H1 (cell line): ENCODE data around the gene C19orf12. TPM values are rescaled to one million over a fixed set of nuclear protein-coding genes. Genes with fewer than 3 reads are reported as not detected.

Experiments
- CTCF ChIA-PET: fragments of 300-600 bp; sonication (Branson Sonifier 250); formaldehyde crosslinking; loops from one replicate; lab custom pipeline; 2021; ENCODE audit not compliant: partially characterized antibody; lab: Charles Lee
- POLR2A ChIA-PET: fragments of 300-600 bp; sonication (Branson Sonifier 250); formaldehyde crosslinking; loops from one replicate; lab custom pipeline; 2021; ENCODE audit warnings: inconsistent platforms; ENCODE audit not compliant: partially characterized antibody; lab: Charles Lee
- DNase-seq, 2 experiments: peaks; one replicate each; pipeline versions ENCODE4 v3.0.0 to v3.0.0-alpha.2; 2010 to 2022; ENCODE audit warnings: low spot score in 2 of 2, low read depth in 1 of 2, mixed read lengths in 1 of 2
- FAIRE-seq: peaks from 2 replicates; lab custom pipeline; 2011; peaks lifted over from hg19 to GRCh38; lab: Jason Lieb, UNC
- H2AFZ ChIP-seq: 2 replicates; pipeline ENCODE4 v1.8.1; 2012; ENCODE audit warnings: low read length, inconsistent platforms
- H2AK5ac ChIP-seq: 2 replicates; pipeline ENCODE4 v1.6.1; 2013; ENCODE audit warnings: low read depth, low read length
- H2BK120ac ChIP-seq: replicated peaks from 2 replicates; pipeline ENCODE3; 2013; ENCODE audit warnings: low read depth, low read length, inconsistent platforms
- H2BK12ac ChIP-seq: 2 replicates; pipeline ENCODE4 v1.6.1; 2013; ENCODE audit warnings: low read depth, low read length
- H2BK15ac ChIP-seq: 2 replicates; pipeline ENCODE4 v1.6.1; 2013; ENCODE audit warnings: low read length
- H2BK20ac ChIP-seq: 2 replicates; pipeline ENCODE4 v1.6.1; 2013; ENCODE audit warnings: low read length
- H2BK5ac ChIP-seq: 2 replicates; pipeline ENCODE4 v1.6.1; 2013; ENCODE audit warnings: low read depth, low read length
- H3K14ac ChIP-seq: 2 replicates; pipeline ENCODE4 v1.6.1; 2013; ENCODE audit warnings: inconsistent platforms; ENCODE audit not compliant: insufficient read length
- H3K18ac ChIP-seq: 2 replicates; pipeline ENCODE4 v1.6.1; 2013; ENCODE audit warnings: low read length; ENCODE audit errors: extremely low read depth
- H3K23ac ChIP-seq: 2 replicates; pipeline ENCODE4 v1.6.1; 2013; ENCODE audit warnings: inconsistent platforms; ENCODE audit not compliant: insufficient read length
- H3K23me2 ChIP-seq: 2 replicates; pipeline ENCODE4 v1.6.1; 2013; ENCODE audit warnings: low read depth, low read length
- H3K27ac ChIP-seq: 2 replicates; pipeline ENCODE4 v1.6.1; 2011; ENCODE audit warnings: low read depth, low read length, inconsistent platforms
- H3K27me3 ChIP-seq, 4 experiments: replicated peaks in 1 of 4; 1 replicate in 1 of 4; 2 replicates in 3 of 4; pipeline versions ENCODE4 v1.6.1 to v1.8.1; 2011 to 2013; ENCODE audit warnings: low read length in 3 of 4, mild to moderate bottlenecking in 3 of 4, inconsistent platforms in 2 of 4, mixed read lengths in 2 of 4, moderate library complexity in 1 of 4; ENCODE audit not compliant: control insufficient read depth in 3 of 4, insufficient read depth in 3 of 4; ENCODE audit errors: extremely low read depth in 1 of 4
- H3K36me3 ChIP-seq, 4 experiments: 2 replicates each; pipeline versions ENCODE4 v1.6.1 to v1.8.1; 2011 to 2013; ENCODE audit warnings: mild to moderate bottlenecking in 4 of 4, low read length in 3 of 4, moderate library complexity in 2 of 4, control low read depth in 1 of 4, inconsistent platforms in 1 of 4; ENCODE audit not compliant: insufficient read depth in 4 of 4, control insufficient read depth in 2 of 4
- H3K4ac ChIP-seq: replicated peaks from 2 replicates; pipeline ENCODE3; 2013; ENCODE audit warnings: low read length, low read depth, mixed read lengths, inconsistent platforms; ENCODE audit not compliant: insufficient read length
- H3K4me1 ChIP-seq, 4 experiments: replicated peaks in 1 of 4; 1 replicate in 1 of 4; 2 replicates in 3 of 4; pipeline versions ENCODE4 v1.6.1 to v1.8.1; 2011 to 2013; ENCODE audit warnings: low read length in 3 of 4, inconsistent platforms in 2 of 4, mixed read lengths in 1 of 4; ENCODE audit not compliant: insufficient read depth in 4 of 4, control insufficient read depth in 3 of 4
- H3K4me2 ChIP-seq, 2 experiments: 2 replicates each; pipeline versions ENCODE4 v1.6.1 to v1.8.1; 2011 to 2013; ENCODE audit warnings: low read depth in 2 of 2, low read length in 2 of 2, control low read depth in 1 of 2, inconsistent platforms in 1 of 2, mild to moderate bottlenecking in 1 of 2; ENCODE audit not compliant: insufficient read depth in 1 of 2
- H3K4me3 ChIP-seq, 4 experiments: fragments of 200-600, 300-600 bp in 1 of 4; sonication (generic), shearing (Covaris generic), sonication (Bioruptor Twin) in 1 of 4; 2 replicates each; pipeline versions ENCODE4 v1.5.1 to v1.8.1; 2011 to 2016; ENCODE audit warnings: low read length in 4 of 4, low read depth in 3 of 4, control low read depth in 2 of 4, inconsistent platforms in 2 of 4, mild to moderate bottlenecking in 2 of 4, mixed read lengths in 1 of 4, moderate library complexity in 1 of 4; ENCODE audit not compliant: insufficient read depth in 2 of 4; ENCODE audit errors: extremely low read depth in 1 of 4
- H3K56ac ChIP-seq: replicated peaks from 2 replicates; pipeline ENCODE3; 2013; ENCODE audit warnings: low read depth, mild to moderate bottlenecking, mixed read lengths, low read length, inconsistent platforms; ENCODE audit not compliant: insufficient read length
- H3K79me1 ChIP-seq: 2 replicates; pipeline ENCODE4 v1.6.1; 2013; ENCODE audit warnings: low read depth, low read length, control low read depth
- H3K79me2 ChIP-seq, 2 experiments: 2 replicates each; pipeline versions ENCODE4 v1.6.1 to v1.8.1; 2012 to 2013; ENCODE audit warnings: low read length in 2 of 2, mild to moderate bottlenecking in 2 of 2, inconsistent platforms in 1 of 2; ENCODE audit not compliant: insufficient read depth in 2 of 2, control insufficient read depth in 1 of 2
- H3K9ac ChIP-seq, 4 experiments: replicated peaks in 1 of 4; 1 replicate in 1 of 4; 2 replicates in 3 of 4; pipeline versions ENCODE4 v1.6.1 to v1.8.1; 2011 to 2013; ENCODE audit warnings: low read depth in 3 of 4, low read length in 3 of 4, control low read depth in 2 of 4, mild to moderate bottlenecking in 2 of 4, moderate library complexity in 2 of 4, inconsistent platforms in 1 of 4; ENCODE audit errors: extremely low read depth in 1 of 4
- H3K9me3 ChIP-seq, 2 experiments: 2 replicates each; pipeline versions ENCODE4 v1.6.1 to v1.8.1; 2012 to 2013; ENCODE audit warnings: mild to moderate bottlenecking in 2 of 2, moderate library complexity in 2 of 2, control low read depth in 1 of 2, inconsistent platforms in 1 of 2, low read depth in 1 of 2, low read length in 1 of 2, mixed read lengths in 1 of 2; ENCODE audit not compliant: insufficient read depth in 2 of 2
- H4K20me1 ChIP-seq, 2 experiments: replicated peaks in 1 of 2; 2 replicates each; pipeline versions ENCODE3 to v1.8.1; 2011 to 2013; ENCODE audit warnings: inconsistent platforms in 2 of 2, low read length in 2 of 2, mild to moderate bottlenecking in 1 of 2; ENCODE audit not compliant: insufficient read depth in 2 of 2, control insufficient read depth in 1 of 2
- H4K5ac ChIP-seq: 2 replicates; pipeline ENCODE4 v1.6.1; 2013; ENCODE audit warnings: low read length, low read depth, mixed read lengths, inconsistent platforms; ENCODE audit not compliant: insufficient read length
- H4K8ac ChIP-seq: 2 replicates; pipeline ENCODE4 v1.8.0; 2013; ENCODE audit warnings: mild to moderate bottlenecking, moderate library complexity, low read length, inconsistent platforms; ENCODE audit not compliant: insufficient read depth; ENCODE audit errors: extremely low read depth
- H4K91ac ChIP-seq: replicated peaks from 2 replicates; pipeline ENCODE3; 2013; ENCODE audit warnings: low read length, mixed read lengths, inconsistent platforms; ENCODE audit not compliant: insufficient read length
- GABPA ChIP-seq: IDR thresholded peaks from 2 replicates; pipeline ENCODE4 v1.6.1; 2011; ENCODE audit warnings: mild to moderate bottlenecking, low read length, moderate library complexity, borderline replicate concordance; ENCODE audit not compliant: insufficient read depth
- RNF2 ChIP-seq: fragments of 200-900, 300-1000 bp; sonication (generic); IDR thresholded peaks from 2 replicates; pipeline ENCODE4 v1.7.1; 2016; ENCODE audit warnings: borderline replicate concordance, low read depth, mild to moderate bottlenecking, antibody characterized with exemption, low read length; ENCODE audit not compliant: poor library complexity, severe bottlenecking; ENCODE audit errors: missing control alignments
- SIN3A ChIP-seq, 2 experiments: IDR thresholded peaks in 1 of 2; conservative IDR thresholded peaks in 1 of 2; 2 replicates each; pipeline ENCODE4 v1.6.1; 2011 to 2012; ENCODE audit warnings: low read length in 2 of 2, improper control_type of control experiment in 1 of 2, low read depth in 1 of 2, mild to moderate bottlenecking in 1 of 2
- SP1 ChIP-seq: IDR thresholded peaks from 2 replicates; pipeline ENCODE4 v1.6.1; 2011; ENCODE audit warnings: low read depth, low read length
- YY1 ChIP-seq: IDR thresholded peaks from 2 replicates; pipeline ENCODE4 v1.6.1; 2011; ENCODE audit warnings: low read depth, mild to moderate bottlenecking, low read length
- ZNF274 ChIP-seq: IDR thresholded peaks from 2 replicates; pipeline ENCODE4 v1.7.0; 2012; ENCODE audit warnings: low read length, borderline replicate concordance; ENCODE audit errors: extremely low read depth
- WGBS, 2 experiments: shearing (Covaris generic) in 1 of 2; methylation state at CpG; one replicate each; pipeline versions ENCODE4 v1.1.6 to v1.1.7; 2013 to 2015; ENCODE audit warnings: low lambda C conversion rate in 2 of 2, mixed read lengths in 2 of 2, inconsistent platforms in 1 of 2, low coverage in 1 of 2, missing lambda C conversion rate in 1 of 2; ENCODE audit not compliant: insufficient replicate concordance in 2 of 2, insufficient coverage in 1 of 2, insufficient read length in 1 of 2; ENCODE audit errors: extremely low coverage in 1 of 2, missing lambda C conversion rate in 1 of 2; 5-methylcytosine and 5-hydroxymethylcytosine counted together
- polyA plus RNA-seq, 7 experiments: library from polyadenylated mRNA; depleted of rRNA in 3 of 7; stranded (reverse) in 5 of 7; unstranded in 2 of 7; fragments of >200 nt in 5 of 7; fragments of 200-250 nt in 2 of 7; gene quantifications; 1 replicate in 5 of 7; 2 replicates in 1 of 7; 4 replicates in 1 of 7; pipeline versions ENCODE4 v1.2.1 to v1.2.3, GENCODE V29; 2011 to 2013; ENCODE audit warnings: missing spikeins in 2 of 7, mixed read lengths in 2 of 7
- total RNA-seq: library from RNA; stranded (reverse); fragmentation: NEBNext Ultra II Directional; extraction: Animal tissue kit (Norgen Biotek cat#: 25700); gene quantifications from 2 replicates; pipeline ENCODE4 v1.2.1, GENCODE V29; 2021

The C19orf12 gene
- total and polyA plus RNA-seq, 2 of the 8 experiments (the other 6 are each of a cell fraction or from before 2014, with no cell fraction given), result 10.7 to 11.9 TPM

- no peak overlapping the region for H3K14ac ChIP-seq
- H3K4me1 ChIP-seq, result no peaks in the 10 kb centered on the region; a peak in 1 of 7 replicates
- H2BK15ac ChIP-seq, result no peak overlapping the region
- no peak overlapping the region for H3K4ac ChIP-seq
- H3K9me3 ChIP-seq, result no peaks in the 10 kb centered on the region
- no peaks in the 10 kb centered on the region for H3K23me2 ChIP-seq
- no peak overlapping the region for H4K91ac ChIP-seq
- POLR2A ChIA-PET, result no interaction called here
- no peak overlapping the region for H2BK5ac ChIP-seq
- no peaks in the 10 kb centered on the region for H3K36me3 ChIP-seq
- no peak overlapping the region for H2BK12ac ChIP-seq
- no peak overlapping the region for H3K23ac ChIP-seq
- peaks cover 4% of the 10 kb centered on the region; the same call in 1 of the 2 replicates for H3K79me1 ChIP-seq
- WGBS, 2 experiments, result 86% methylated on average over 9 of the region's 9 CpGs; no CpG with 5 or more reads in 1 of the 2 experiments
- no peaks in the 10 kb centered on the region for H3K27me3 ChIP-seq
- no peak overlapping the region for H3K4me2 ChIP-seq
- DNase-seq, result no peak
- H2BK120ac ChIP-seq, result no peak overlapping the region
- CTCF ChIA-PET, result interaction anchor here (0.8 to 1.3 kb wide), 4 partner anchors 10 to 35 kb away, joined by 3 to 8 read pairs (median 4); no protein-coding TSS in a partner anchor
- no peaks in the 10 kb centered on the region for H3K79me2 ChIP-seq
- H2BK20ac ChIP-seq, result no peak overlapping the region
- no peak overlapping the region for H4K5ac ChIP-seq
- no peak overlapping the region for H3K4me3 ChIP-seq
- H3K27ac ChIP-seq, result no peak overlapping the region
- H4K20me1 ChIP-seq, result no peaks in the 10 kb centered on the region
- H2AFZ ChIP-seq, result no peak overlapping the region
- no peak overlapping the region for H3K18ac ChIP-seq
- no peak overlapping the region for H4K8ac ChIP-seq
- no peak overlapping the region for H3K9ac ChIP-seq
- no peak for FAIRE-seq
- H2AK5ac ChIP-seq, result no peak overlapping the region
- H3K56ac ChIP-seq, result no peak overlapping the region
- TF ChIP-seq YY1 (no peak), RNF2 (no peak), SP1 (no peak), SIN3A (conservative IDR thresholded peaks at IDR 0.05 in 1 of 2, IDR thresholded peaks at IDR 0.05 in 1 of 2; ENCODE audit: low read depth in 1 of 2, low read length in 2 of 2) (no peak), GABPA (no peak), ZNF274 (no peak)
Measured at GRCh38 chr19:29705706-29706105, 9.4 kb downstream of the C19orf12 start.
